Stimulated activated naive CD4-positive, alpha-beta T cell (primary cell): Measurements from ENCODE around the gene CRHR2.

ENCODE experiments used
- DNase-seq, 6 experiments: peaks; one replicate each; lab custom pipeline; 2025; lab: John Stamatoyannopoulos, UW

The CRHR2 gene

GRCh38 chr7:30679664-30680063 lies 2.6 kb downstream of the CRHR2 start:
- no peak for DNase-seq

GRCh38 chr7:30678805-30679204 lies 3.5 kb downstream of the CRHR2 start:
- DNase-seq, result no peak

GRCh38 chr7:30674876-30675275 lies 7.4 kb downstream of the CRHR2 start:
- DNase-seq, result no peak

GRCh38 chr7:30674420-30674819 lies 7.8 kb downstream of the CRHR2 start:
- no peak for DNase-seq

GRCh38 chr7:30671793-30672465 lies 10.3 kb downstream of the CRHR2 start:
- no peak for DNase-seq

- no peak for DNase-seq
Observed at GRCh38 chr7:30668102-30668501, 14.2 kb downstream of the CRHR2 start.

GRCh38 chr7:30667172-30667571 lies 15.1 kb downstream of the CRHR2 start:
- DNase-seq, result no peak

- DNase-seq, result no peak
Observed at GRCh38 chr7:30665449-30665848, 16.8 kb downstream of the CRHR2 start.

GRCh38 chr7:30665043-30665442 lies 17.2 kb downstream of the CRHR2 start:
- DNase-seq, result no peak

GRCh38 chr7:30664184-30664885 lies 17.9 kb downstream of the CRHR2 start:
- no peak for DNase-seq

GRCh38 chr7:30663414-30663813 lies 18.8 kb downstream of the CRHR2 start:
- DNase-seq, result no peak

GRCh38 chr7:30662431-30662939 lies 19.8 kb downstream of the CRHR2 start:
- no peak for DNase-seq

- DNase-seq, result no peak
Observed at GRCh38 chr7:30661926-30662325, 20.3 kb downstream of the CRHR2 start.

GRCh38 chr7:30660331-30661255 lies 21.7 kb downstream of the CRHR2 start:
- DNase-seq, result no peak

GRCh38 chr7:30659312-30659711 lies 22.9 kb downstream of the CRHR2 start:
- no peak for DNase-seq

GRCh38 chr7:30658479-30659074 lies 23.7 kb downstream of the CRHR2 start:
- DNase-seq, result no peak

GRCh38 chr7:30657131-30657530 lies 25.1 kb downstream of the CRHR2 start:
- no peak for DNase-seq

GRCh38 chr7:30656006-30656957 lies 26.0 kb downstream of the CRHR2 start:
- DNase-seq, result no peak

- DNase-seq, result no peak
Observed at GRCh38 chr7:30655096-30655970, 26.9 kb downstream of the CRHR2 start.
